Calu3 (cell line): ENCODE data around the gene LCN10. TPM values are rescaled to one million over a fixed set of nuclear protein-coding genes. Genes with fewer than 3 reads are reported as not detected.

Source experiments
- BruUV-seq: library from RNA; stranded (reverse); fragments of 400-500 nt; replicated peaks from 2 replicates; lab custom pipeline; 2021; lab: Mats Ljungman, UMichigan
- CTCF ChIA-PET: fragments of 300-600 bp; sonication (Branson Sonifier 250); formaldehyde crosslinking; loops from one replicate; lab custom pipeline; 2022; ENCODE audit warnings: antibody characterized with exemption; lab: Charles Lee
- DNase-seq: peaks from one replicate; pipeline ENCODE4 v3.0.0; 2022
- H3K27ac Mint-ChIP-seq: one replicate; pipeline ENCODE4 v1.8.0; 2022; ENCODE audit warnings: mixed read lengths; ENCODE audit not compliant: unreplicated experiment
- H3K27me3 Mint-ChIP-seq: one replicate; pipeline ENCODE4 v1.8.0; 2022; ENCODE audit warnings: mixed read lengths; ENCODE audit not compliant: unreplicated experiment
- H3K36me3 Mint-ChIP-seq: one replicate; pipeline ENCODE4 v1.8.0; 2022; ENCODE audit warnings: mild to moderate bottlenecking, moderate library complexity, mixed read lengths; ENCODE audit not compliant: insufficient read depth, unreplicated experiment
- H3K4me1 Mint-ChIP-seq: one replicate; pipeline ENCODE4 v1.8.0; 2022; ENCODE audit warnings: mild to moderate bottlenecking, low read depth, mixed read lengths; ENCODE audit not compliant: unreplicated experiment
- H3K4me3 Mint-ChIP-seq: one replicate; pipeline ENCODE4 v1.8.0; 2022; ENCODE audit warnings: mild to moderate bottlenecking, low read depth, moderate library complexity, mixed read lengths; ENCODE audit not compliant: unreplicated experiment
- H3K9me3 Mint-ChIP-seq: one replicate; pipeline ENCODE4 v1.8.0; 2022; ENCODE audit warnings: low read depth, mixed read lengths; ENCODE audit not compliant: unreplicated experiment
- intact Hi-C: fragments of 100-400 bp; cut with micrococcal nuclease; formaldehyde crosslinking; loops from one replicate; pipeline ENCODE4 v1.10.0; 2022; ENCODE audit not compliant: unreplicated experiment
- total RNA-seq: library from RNA; stranded (reverse); gene quantifications from 2 replicates; pipeline ENCODE4 v1.2.3, GENCODE V29; 2022
- TF ChIP-seq, protein P1 (sequence below): fragments of 200-600 bp; IDR thresholded peaks from one replicate; pipeline ENCODE4 v1.8.0; 2022; ENCODE audit warnings: antibody characterized with exemption; ENCODE audit not compliant: unreplicated experiment

Gene LCN10
- total RNA-seq, 1 experiment from 2014 or later = 0.33 TPM

DNA sequence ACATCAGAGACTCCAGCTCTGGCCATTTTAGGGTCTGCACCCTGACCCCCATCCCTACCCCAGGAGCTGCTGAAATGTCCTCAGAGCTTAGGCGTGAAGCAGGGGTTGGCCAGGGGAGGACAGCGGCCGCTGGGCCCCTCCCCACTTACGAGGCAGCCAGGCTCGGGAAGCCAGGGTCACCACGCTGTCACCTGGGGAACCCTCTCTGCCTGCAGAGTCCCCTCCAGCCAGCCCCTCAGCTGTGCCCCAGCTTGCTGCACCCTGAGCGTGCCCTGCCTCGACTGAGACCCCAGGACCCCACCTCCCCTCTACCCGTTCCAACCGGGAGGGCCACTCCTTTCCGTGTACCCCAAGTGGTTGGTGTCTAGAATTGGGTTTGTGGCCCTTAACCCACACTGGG is 2.7 kb downstream of the LCN10 start:
- CTCF ChIA-PET = interaction anchor here (0.6 kb wide), 1 partner anchor 12 kb away, joined by 3 read pairs; no protein-coding TSS in a partner anchor
- no TSS peak for BruUV-seq
- TF ChIP-seq, protein P1, sequence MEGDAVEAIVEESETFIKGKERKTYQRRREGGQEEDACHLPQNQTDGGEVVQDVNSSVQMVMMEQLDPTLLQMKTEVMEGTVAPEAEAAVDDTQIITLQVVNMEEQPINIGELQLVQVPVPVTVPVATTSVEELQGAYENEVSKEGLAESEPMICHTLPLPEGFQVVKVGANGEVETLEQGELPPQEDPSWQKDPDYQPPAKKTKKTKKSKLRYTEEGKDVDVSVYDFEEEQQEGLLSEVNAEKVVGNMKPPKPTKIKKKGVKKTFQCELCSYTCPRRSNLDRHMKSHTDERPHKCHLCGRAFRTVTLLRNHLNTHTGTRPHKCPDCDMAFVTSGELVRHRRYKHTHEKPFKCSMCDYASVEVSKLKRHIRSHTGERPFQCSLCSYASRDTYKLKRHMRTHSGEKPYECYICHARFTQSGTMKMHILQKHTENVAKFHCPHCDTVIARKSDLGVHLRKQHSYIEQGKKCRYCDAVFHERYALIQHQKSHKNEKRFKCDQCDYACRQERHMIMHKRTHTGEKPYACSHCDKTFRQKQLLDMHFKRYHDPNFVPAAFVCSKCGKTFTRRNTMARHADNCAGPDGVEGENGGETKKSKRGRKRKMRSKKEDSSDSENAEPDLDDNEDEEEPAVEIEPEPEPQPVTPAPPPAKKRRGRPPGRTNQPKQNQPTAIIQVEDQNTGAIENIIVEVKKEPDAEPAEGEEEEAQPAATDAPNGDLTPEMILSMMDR = no peak
- Mint-ChIP-seq H3K27ac (no peak overlapping the region), H3K4me3 (no peak overlapping the region), H3K36me3 (no peaks in the 10 kb centered on the region), H3K4me1 (no peaks in the 10 kb centered on the region), H3K27me3 (peaks cover 68% of the 10 kb centered on the region), H3K9me3 (no peaks in the 10 kb centered on the region)
- DNase-seq = no peak
- intact Hi-C loops = no loop called here

DNA sequence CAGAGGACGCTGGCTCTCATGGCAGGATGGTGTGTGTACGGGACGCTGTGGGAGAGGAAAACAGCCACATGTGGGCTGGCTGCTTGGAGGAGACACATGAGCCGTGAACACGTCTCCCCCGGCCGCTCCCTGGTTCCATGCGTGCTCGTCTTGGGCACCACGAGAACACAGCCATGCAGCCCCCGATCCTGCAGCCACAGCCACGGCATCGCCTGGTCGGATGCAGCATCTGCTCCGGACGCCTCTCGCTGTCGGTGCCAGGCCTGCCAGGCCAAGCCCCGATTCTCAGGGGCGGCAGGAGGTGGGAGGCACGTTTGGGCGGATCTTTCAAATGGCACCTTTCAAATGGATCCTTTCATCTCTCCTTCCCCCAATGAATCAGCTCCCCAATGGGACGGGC is 3.2 kb downstream of the LCN10 start:
- intact Hi-C loops = no loop called here

DNA sequence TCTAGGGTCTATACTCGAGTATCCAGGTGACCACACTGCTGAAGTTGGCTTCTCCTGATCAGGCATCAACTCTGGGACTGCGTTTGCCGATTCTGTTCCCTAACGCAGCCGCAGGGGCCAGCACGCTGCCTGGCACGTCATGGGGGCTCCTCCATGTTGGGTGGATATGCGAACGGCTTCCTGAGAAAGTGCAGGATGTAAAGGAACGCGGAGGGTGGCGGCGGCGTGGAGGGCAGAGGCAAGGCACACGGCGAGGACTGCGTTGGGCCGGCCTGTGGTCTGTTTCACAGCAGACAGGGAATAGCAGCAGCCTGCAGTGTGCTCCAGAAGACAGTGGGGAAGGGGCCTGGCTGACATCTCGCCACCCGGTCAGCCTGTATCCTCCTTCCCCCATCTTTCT is 3.8 kb downstream of the LCN10 start:
- no peaks in the 10 kb centered on the region for H3K4me1 Mint-ChIP-seq
- H3K36me3 Mint-ChIP-seq = no peaks in the 10 kb centered on the region
- no peaks in the 10 kb centered on the region for H3K9me3 Mint-ChIP-seq
- no peak overlapping the region for H3K27ac Mint-ChIP-seq
- intact Hi-C loops = no loop called here
- H3K27me3 Mint-ChIP-seq = peaks cover 68% of the 10 kb centered on the region
- no peak for DNase-seq
- CTCF ChIA-PET = no interaction called here
- TF ChIP-seq, protein P1 = no peak
- no TSS peak for BruUV-seq
- H3K4me3 Mint-ChIP-seq = no peak overlapping the region

More for the DNA sequence above, 3.2 kb downstream of the LCN10 start:
- no peak for DNase-seq
- no TSS peak for BruUV-seq
- TF ChIP-seq, protein P1 = no peak
- CTCF ChIA-PET = no interaction called here
- no peak overlapping the region for H3K27ac Mint-ChIP-seq
- H3K9me3 Mint-ChIP-seq = no peaks in the 10 kb centered on the region
- no peaks in the 10 kb centered on the region for H3K36me3 Mint-ChIP-seq
- no peaks in the 10 kb centered on the region for H3K4me1 Mint-ChIP-seq
- peaks cover 68% of the 10 kb centered on the region for H3K27me3 Mint-ChIP-seq
- no peak overlapping the region for H3K4me3 Mint-ChIP-seq

DNA sequence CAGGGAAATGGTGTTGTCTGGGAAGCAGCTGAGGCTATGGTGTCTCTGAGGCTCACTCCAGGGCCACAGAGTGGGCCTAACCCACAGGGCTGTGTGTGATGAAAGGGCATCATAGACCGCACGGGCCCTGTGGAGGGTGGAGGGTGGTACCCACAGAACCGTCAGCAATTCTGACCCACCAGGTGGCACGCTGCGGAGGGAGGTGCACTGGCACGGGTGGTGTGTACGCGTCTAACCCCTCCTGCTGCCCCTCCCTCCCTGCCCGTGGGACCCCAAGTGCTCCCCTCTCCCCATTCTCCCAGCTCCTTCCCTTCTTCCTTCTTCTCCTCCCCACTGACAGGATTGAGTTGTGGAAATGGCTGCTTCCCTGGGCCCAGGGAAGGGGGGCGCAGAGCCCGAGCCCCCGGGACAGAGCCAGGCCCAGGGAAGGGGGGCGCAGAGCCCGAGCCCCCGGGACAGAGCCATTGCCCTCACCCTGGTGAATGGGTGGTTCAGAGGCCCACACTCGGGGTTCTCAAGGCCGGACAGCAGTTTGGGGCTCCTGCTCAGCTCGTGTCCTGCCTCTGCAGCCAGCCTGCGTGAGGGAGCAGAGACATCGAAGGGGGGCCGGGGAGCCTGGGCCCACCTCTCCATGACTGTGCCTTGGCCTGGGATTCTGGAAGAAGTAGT is 6.8 kb downstream of the LCN10 start:
- no TSS peak for BruUV-seq
- CTCF ChIA-PET = interaction anchor here (0.7 kb wide), 1 partner anchor 39 kb away, joined by 3 read pairs; no protein-coding TSS in a partner anchor
- no peaks in the 10 kb centered on the region for H3K4me1 Mint-ChIP-seq
- no peak overlapping the region for H3K4me3 Mint-ChIP-seq
- no peaks in the 10 kb centered on the region for H3K9me3 Mint-ChIP-seq
- H3K27me3 Mint-ChIP-seq = peaks cover 40% of the 10 kb centered on the region
- TF ChIP-seq, protein P1 = no peak
- intact Hi-C loops = no loop called here
- no peak for DNase-seq
- no peak overlapping the region for H3K27ac Mint-ChIP-seq
- peaks cover 6% of the 10 kb centered on the region for H3K36me3 Mint-ChIP-seq
